SK-N-DZ (cell line): Measurements from ENCODE around the gene PHLPP1.
"Not testable (repeated sequence)": the region's sequence is repeated elsewhere in the genome, so short reads cannot be mapped to it uniquely, and the experiment has no call there.

ENCODE experiments used
- DNase-seq: peaks from one replicate; pipeline ENCODE4 v3.0.0-alpha.2; 2015; ENCODE audit warnings: low spot score

The PHLPP1 gene

GRCh38 chr18:62809445-62809844 lies 94.1 kb downstream of the PHLPP1 start:
- DNase-seq = not testable (repeated sequence)

DNA sequence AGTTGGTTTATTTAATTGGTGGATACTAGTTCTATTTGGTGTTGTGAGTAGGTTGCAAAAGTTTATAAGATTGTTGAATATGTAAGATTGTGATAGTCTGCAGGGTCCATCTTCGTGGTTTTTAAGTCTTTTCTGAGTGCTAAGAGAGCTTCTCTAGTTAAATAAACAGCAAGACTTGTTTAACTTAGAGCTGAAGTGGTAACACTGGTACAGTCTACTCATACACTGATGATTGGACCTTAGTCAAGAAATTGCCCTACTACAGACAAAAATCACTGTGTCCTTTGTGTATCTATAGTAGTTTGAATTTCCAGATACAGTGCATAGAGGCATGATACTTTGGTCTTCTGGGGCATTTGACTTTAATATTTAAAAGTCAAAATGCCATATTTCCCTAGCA lies 94.6 kb downstream of the PHLPP1 start:
- no peak for DNase-seq

DNA sequence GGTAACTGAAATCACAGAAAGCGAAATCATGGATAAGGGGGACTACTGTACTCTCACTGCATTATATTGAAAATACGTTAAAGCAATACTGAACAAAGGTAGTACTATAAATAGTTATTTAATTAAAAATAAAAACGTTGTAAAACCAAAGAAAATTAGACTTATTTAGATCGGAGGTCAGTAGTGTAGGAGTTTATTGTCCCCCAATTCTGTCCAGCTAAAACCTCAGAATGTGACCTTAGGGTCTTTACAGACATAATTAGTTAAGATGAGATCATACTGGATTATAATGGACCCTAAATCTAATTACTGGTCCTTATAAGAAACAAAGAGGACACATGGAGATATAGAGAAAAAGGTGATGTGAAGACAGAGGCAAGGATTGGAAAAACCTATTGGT lies 95.3 kb downstream of the PHLPP1 start:
- DNase-seq = no peak

GRCh38 chr18:62811674-62812073 lies 96.3 kb downstream of the PHLPP1 start:
- DNase-seq = no peak

GRCh38 chr18:62812242-62812641 lies 96.9 kb downstream of the PHLPP1 start:
- DNase-seq = no peak

DNA sequence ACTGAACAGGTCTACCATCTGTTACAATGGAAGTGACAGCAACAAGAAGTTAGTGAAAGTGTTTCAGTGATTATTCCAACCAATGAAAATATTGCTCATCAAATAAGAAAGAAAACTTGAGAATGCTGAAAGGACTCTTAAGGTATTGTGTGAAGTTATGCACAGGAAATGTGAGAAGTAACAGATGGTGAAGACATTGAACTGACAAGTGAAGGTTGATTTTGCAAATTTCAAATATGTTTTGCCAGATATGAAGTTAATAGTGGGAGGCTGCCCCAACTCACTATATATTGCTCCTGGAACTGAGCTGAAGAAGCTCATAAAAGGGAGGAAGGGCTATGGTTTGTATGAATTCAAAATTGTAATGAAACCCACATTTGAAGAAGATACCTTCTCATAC lies 97.5 kb downstream of the PHLPP1 start:
- DNase-seq = no peak

DNA sequence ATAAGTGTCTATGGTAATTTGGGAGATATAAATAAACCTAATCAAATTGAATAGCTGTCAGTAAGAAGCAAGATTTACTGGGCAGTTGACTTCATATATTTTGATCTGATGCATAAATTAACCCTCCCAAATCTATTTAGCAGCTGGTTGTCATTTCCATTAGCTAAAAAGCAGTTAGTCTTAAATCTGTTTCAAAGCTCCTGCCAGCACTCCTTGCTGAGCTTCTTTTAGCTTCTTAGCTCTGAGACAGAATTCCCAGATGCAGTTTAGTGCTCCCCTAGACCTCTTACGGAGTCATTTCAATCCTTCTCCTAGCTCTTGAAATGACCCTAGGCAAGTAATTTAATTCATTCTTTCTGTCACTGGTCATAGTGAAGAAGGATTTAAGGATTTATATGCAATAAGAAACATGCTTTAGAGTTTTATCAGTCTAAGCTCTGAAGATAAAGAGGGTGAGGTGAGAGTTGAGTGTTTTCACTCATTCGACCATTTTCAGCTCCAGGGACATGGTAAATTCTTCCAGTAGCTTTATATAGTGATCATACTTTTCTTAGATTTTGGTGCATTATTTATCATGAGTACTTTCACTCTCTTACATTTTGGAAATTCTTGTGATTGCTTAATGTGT lies 98.9 kb downstream of the PHLPP1 start:
- peak; percentile 5 for DNase-seq

GRCh38 chr18:62825382-62825781 lies 110.0 kb downstream of the PHLPP1 start:
- no peak for DNase-seq

GRCh38 chr18:62827397-62827796 lies 112.1 kb downstream of the PHLPP1 start:
- DNase-seq = no peak

- no peak for DNase-seq
Observed at GRCh38 chr18:62828091-62828640, 112.8 kb downstream of the PHLPP1 start.

DNA sequence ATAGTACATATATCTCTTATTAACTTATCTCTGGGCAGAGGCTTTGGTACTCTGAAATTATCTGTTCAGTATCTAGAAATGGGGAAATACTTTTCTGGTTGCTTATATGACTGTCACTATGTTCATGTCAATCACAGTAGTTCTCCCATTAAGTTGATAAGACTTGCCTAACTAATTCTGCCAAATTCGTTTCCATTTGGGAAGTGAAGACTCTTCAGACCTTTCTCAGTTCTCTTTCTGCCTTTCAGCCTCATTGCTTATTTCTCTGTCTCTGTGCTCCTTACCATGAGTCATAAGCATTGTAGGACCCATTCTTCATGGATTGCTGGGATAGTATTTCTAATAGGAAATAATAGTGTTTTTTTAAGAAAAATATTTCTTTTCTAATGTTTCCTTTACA lies 113.5 kb downstream of the PHLPP1 start:
- DNase-seq = no peak

DNA sequence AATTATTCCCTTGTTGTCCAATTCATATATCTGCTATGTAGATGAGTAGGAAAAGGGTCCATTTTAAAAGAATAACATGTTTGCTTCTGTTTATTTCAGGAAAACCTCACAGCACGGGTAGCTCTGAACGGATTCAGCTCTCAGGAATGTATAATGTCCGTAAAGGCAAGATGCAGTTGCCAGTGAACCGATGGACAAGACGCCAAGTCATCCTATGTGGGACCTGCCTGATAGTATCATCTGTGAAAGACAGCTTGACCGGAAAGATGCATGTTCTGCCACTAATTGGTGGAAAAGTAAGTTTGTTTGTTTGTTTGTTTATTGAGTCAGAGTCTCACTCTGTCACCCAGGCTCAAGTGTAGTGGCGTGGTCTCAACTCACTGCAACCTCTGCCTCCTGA lies 114.6 kb downstream of the PHLPP1 start:
- DNase-seq = no peak

DNA sequence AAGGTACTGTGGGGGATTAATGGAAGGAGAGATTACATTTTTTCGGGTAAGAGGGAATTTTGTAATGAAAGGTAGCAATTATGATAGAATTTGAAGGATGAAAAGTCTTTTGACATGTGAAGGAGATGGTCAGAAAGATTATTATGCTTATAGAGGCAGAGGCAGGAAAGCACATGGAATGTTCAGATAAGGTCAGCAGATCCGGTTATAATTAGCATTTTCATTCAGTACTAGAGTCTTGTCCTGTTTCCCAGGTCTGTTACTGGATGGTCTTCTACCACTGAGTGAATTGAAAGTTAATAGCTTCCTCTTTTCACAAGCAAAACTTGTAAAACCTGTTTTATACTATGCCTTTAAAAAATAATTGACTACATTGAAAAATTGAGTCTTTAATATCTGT lies 116.9 kb downstream of the PHLPP1 start:
- DNase-seq = peak; percentile 8

DNA sequence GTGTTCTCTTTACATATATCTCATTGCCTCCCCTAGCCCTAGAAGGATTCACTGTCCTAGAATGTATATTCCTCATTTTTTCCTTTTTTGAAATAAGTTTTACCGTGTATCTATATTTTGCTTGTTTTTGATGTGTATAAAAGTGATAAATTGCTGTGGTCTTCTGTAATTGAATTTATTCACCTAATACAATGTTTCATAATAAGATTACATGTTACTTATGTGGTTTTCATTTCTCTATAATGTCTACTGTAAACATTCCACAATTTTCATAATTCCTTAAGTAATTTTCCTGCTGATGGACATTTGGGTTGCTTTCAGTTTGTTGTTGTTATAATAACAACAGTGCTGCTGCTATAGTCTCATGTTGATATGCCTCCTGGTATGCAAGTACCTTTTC lies 118.2 kb downstream of the PHLPP1 start:
- no peak for DNase-seq

DNA sequence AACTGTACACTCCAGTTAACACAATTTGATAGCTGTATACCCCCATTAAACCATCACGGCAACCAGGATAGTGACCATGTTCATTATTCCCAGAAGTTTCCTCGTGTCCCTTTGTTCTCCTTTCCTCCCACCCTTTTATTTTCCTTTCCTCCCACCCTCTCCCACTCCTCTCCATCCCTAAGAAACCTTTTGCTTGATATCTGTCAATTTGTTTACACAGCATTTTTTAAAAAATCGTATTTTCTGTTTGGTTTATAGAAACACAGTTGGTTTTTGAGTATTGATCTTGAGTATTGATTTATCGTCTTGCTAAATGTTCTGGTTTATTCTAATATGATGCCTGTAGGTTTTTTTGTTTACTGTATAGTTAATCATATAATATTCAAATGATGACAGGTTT lies 119.4 kb downstream of the PHLPP1 start:
- no peak for DNase-seq

GRCh38 chr18:62837011-62837410 lies 121.7 kb downstream of the PHLPP1 start:
- no peak for DNase-seq

GRCh38 chr18:62838475-62839098 lies 123.2 kb downstream of the PHLPP1 start:
- DNase-seq = no peak

DNA sequence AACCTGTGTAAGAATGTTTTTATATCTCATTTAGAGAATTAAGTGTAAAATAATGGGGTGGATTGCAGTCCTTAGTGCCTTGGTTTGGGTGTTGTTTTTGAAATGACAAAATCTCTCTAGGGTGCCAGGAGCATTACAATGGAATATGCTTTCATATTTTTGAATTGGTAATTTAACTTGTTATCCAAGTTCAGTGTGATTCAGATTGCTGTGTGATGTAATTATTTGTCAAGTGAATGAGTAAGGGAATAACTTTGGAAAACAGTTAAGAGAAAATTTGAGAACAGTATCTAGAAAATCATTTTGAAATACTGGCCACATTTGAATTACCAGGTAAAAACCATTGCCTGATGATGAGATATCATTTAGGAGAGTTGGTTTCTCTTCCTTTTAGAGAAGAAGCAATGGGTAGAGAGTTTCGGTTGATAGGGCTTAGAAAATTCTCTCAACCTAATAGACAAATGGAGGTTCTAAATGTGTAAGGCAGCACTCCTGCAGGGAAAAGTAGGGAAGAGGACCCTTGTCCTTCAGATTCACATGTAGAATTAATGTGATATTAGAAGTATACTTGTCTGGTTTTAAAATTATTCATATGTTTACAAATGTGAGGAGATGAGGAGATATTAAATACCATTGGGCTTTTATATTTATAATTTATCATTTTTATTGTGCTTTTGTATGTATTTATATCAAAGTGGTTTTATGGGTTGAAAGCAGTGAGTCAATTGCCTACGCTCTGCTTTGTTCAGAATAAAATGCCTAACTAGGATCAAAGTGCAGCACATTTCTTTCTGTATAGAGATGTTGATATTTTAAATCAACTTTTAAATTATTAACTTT lies 124.8 kb downstream of the PHLPP1 start:
- no peak for DNase-seq

DNA sequence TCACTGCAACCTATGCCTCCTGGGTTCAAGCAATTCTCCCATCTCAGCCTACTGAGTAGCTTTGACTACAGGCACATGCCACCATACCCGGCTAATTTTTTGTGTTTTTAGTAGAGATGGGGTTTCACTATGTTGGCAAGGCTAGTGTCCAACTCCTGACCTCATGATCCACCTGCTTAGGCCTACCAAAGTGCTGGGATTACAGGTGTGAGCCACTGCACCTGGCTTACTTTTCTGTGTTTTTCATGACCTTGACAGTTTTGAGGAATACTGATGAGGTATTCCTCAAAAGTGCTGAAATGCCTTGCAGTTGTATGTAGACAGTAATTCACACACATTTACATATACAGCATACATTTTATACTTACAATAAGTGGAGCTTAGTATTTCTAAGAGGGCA lies 126.1 kb downstream of the PHLPP1 start:
- DNase-seq = no peak

DNA sequence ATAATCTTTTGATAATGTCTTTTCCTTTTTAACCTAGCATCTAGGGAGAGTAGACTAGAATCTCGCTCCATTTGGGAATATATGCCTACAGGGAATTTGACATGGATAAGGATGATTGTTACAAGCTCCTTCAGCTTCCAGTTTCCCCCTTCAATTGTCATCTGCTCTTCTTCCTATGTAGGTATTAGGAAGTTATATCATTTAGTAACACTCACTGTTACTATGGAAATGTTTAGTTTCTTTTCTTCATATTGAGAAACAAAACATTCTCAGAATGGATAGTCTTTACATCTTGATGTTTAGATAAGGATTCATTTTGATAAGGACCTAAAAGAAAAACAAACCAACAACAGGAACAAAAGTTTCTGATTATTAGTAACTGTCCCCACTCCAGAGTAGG lies 127.6 kb downstream of the PHLPP1 start:
- no peak for DNase-seq

GRCh38 chr18:62844850-62845643 lies 129.7 kb downstream of the PHLPP1 start:
- DNase-seq = no peak

GRCh38 chr18:62846313-62846712 lies 131.0 kb downstream of the PHLPP1 start:
- no peak for DNase-seq
